ENCODE results near the gene KARS1.

- no peak for TF ChIP-seq POLR2A (IDR thresholded peaks at IDR 0.05)
- no peak for TF ChIP-seq CTCF (IDR thresholded peaks at IDR 0.05)
These were observed 26.3 kb downstream of the KARS1 start for GRCh38 chr16:75621170-75621477.
